Body of pancreas (tissue), 4 donors: ENCODE data around the gene CAMTA1.

Source experiments
- POLR2A ChIP-seq, 3 donors: fragments of 450-650 bp; IDR thresholded peaks; one replicate each; pipeline ENCODE4 v1.6.1; 2016; ENCODE audit warnings: antibody characterized with exemption in 3 of 3, mild to moderate bottlenecking in 2 of 3
- TF ChIP-seq, protein P1 (sequence below), 7 experiments: fragments of 450-650 bp in 4 of 7; fragments of 200-600 bp in 3 of 7; sonication (generic) in 3 of 7; IDR thresholded peaks; one replicate each; pipeline ENCODE4 v1.5.1; 2016 to 2019; ENCODE audit warnings: antibody characterized with exemption in 7 of 7

DNA sequence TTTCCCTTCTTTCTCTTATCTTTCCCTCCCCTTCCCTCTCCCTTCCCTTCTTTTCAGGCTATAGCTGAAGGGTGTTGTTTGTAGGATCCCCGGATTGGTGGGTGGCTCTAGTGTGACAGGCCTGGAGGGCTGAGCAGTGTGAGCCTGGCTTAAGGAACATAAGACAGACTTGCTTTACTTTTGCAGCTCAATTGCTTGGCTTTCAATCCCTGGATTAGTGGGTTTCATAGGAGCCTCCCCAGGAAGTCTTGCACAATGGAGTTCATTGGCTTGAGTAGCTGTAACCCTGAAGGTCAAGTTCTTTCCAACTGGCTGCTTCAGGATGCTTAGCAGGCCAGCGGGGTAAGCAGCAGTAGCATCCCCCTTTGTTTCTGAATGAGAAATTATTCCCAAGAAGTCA is 126.7 kb downstream of the CAMTA1 start:
- no peak for TF ChIP-seq POLR2A (IDR thresholded peaks at IDR 0.05)
- TF ChIP-seq, protein P1, sequence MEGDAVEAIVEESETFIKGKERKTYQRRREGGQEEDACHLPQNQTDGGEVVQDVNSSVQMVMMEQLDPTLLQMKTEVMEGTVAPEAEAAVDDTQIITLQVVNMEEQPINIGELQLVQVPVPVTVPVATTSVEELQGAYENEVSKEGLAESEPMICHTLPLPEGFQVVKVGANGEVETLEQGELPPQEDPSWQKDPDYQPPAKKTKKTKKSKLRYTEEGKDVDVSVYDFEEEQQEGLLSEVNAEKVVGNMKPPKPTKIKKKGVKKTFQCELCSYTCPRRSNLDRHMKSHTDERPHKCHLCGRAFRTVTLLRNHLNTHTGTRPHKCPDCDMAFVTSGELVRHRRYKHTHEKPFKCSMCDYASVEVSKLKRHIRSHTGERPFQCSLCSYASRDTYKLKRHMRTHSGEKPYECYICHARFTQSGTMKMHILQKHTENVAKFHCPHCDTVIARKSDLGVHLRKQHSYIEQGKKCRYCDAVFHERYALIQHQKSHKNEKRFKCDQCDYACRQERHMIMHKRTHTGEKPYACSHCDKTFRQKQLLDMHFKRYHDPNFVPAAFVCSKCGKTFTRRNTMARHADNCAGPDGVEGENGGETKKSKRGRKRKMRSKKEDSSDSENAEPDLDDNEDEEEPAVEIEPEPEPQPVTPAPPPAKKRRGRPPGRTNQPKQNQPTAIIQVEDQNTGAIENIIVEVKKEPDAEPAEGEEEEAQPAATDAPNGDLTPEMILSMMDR (IDR thresholded peaks at IDR 0.05) = no peak
